Gastroesophageal sphincter (tissue), 3 donors: ENCODE data around the gene GABRB3.

Experiments
- CTCF ChIP-seq, 4 experiments: fragments of 200-600 bp in 2 of 4; fragments of 450-650 bp in 2 of 4; sonication (generic) in 1 of 4; IDR thresholded peaks; one replicate each; pipeline ENCODE4 v1.5.1; 2017 to 2019; ENCODE audit warnings: antibody characterized with exemption in 4 of 4, mild to moderate bottlenecking in 2 of 4, moderate library complexity in 2 of 4
- EP300 ChIP-seq: sonication (generic); formaldehyde crosslinking; IDR thresholded peaks from one replicate; pipeline ENCODE4 v1.6.1; 2017; ENCODE audit warnings: antibody characterized with exemption, mild to moderate bottlenecking

- no peak for TF ChIP-seq CTCF (IDR thresholded peaks at IDR 0.05)
- no peak for TF ChIP-seq EP300
These were observed 1.2 kb downstream of the GABRB3 start for GRCh38 chr15:26771578-26772153.
